Esophagus squamous epithelium (tissue), 5 donors: ENCODE results near the gene BDNF. TPM values are rescaled to one million over a fixed set of nuclear protein-coding genes. Genes with fewer than 3 reads are reported as not detected.
A peak's percentile ranks its signal among the peaks of the same experiment; 100 is the strongest.
"Not testable (repeated sequence)": the region's sequence is repeated elsewhere in the genome, so short reads cannot be mapped to it uniquely, and the experiment has no call there.

Source experiments
- DNase-seq: peaks from one replicate; lab custom pipeline; 2025; lab: John Stamatoyannopoulos, UW
- H3K27ac ChIP-seq, 4 donors: fragments of 200-600 bp; sonication (generic); one replicate each; pipeline ENCODE4 v1.5.1; 2016 to 2019; ENCODE audit warnings: mild to moderate bottlenecking in 1 of 4
- H3K27me3 ChIP-seq, 4 donors: fragments of 200-600 bp; sonication (generic); 1 replicate in 3 of 4; 2 replicates in 1 of 4; pipeline versions ENCODE4 v1.5.1 to v1.6.0; 2017 to 2021; ENCODE audit warnings: antibody characterized with exemption in 1 of 4
- H3K36me3 ChIP-seq, 3 donors: fragments of 200-600 bp; sonication (generic); one replicate each; pipeline ENCODE4 v1.5.1; 2016 to 2019
- H3K4me1 ChIP-seq, 3 donors: fragments of 200-600 bp; sonication (generic); one replicate each; pipeline ENCODE4 v1.5.1; 2017 to 2019
- H3K4me3 ChIP-seq, 4 donors: fragments of 200-600 bp; sonication (generic); 1 replicate in 3 of 4; 2 replicates in 1 of 4; pipeline ENCODE4 v1.5.1; 2016 to 2019; ENCODE audit warnings: mild to moderate bottlenecking in 2 of 4, moderate library complexity in 1 of 4
- H3K9me3 ChIP-seq, 3 donors: fragments of 200-600 bp; sonication (generic); one replicate each; pipeline ENCODE4 v1.5.1; 2016 to 2019
- CTCF ChIP-seq, 6 experiments: fragments of 450-650 bp in 4 of 6; fragments of 200-600 bp in 2 of 6; sonication (generic) in 2 of 6; IDR thresholded peaks; one replicate each; pipeline ENCODE4 v1.5.1; 2016 to 2019; ENCODE audit warnings: antibody characterized with exemption in 6 of 6, mild to moderate bottlenecking in 4 of 6, moderate library complexity in 4 of 6
- POLR2A ChIP-seq, 4 donors: fragments of 450-650 bp; IDR thresholded peaks; one replicate each; pipeline ENCODE4 v1.6.1; 2017; ENCODE audit warnings: antibody characterized with exemption in 4 of 4, mild to moderate bottlenecking in 4 of 4, moderate library complexity in 3 of 4
- WGBS, 2 donors: methylation state at CpG; one replicate each; pipeline ENCODE4 v1.1.5; 2018; 5-methylcytosine and 5-hydroxymethylcytosine counted together
- intact Hi-C: fragments of 100-400 bp; cut with DNase I; formaldehyde crosslinking; loops from one replicate; pipeline ENCODE4 v1.15.0; 2022
- total RNA-seq, 4 donors: library from RNA; depleted of rRNA; stranded (reverse); fragments of >200 nt; gene quantifications; one replicate each; pipeline ENCODE4 v1.1.0, GENCODE V29; 2016
- donor health status: DM: yes; HTN: yes; CAD: no.

The BDNF gene
- total RNA-seq: 1 to 10 TPM in 1 of 4 donors, under 1 TPM in 3; 0.15 to 1.1 (median 0.84) TPM

GRCh38 chr11:27700351-27701301, at the start of gene BDNF:
Gene BDNF (minus strand): TSS chr11:27700455. CDS start chr11:27658564, 41,891 bp downstream.
- peak within 1 kb of the TSS in 2 of 4 donors; percentile 22 to 36 for H3K27ac ChIP-seq
- H3K4me1 ChIP-seq: peaks cover 20 to 36% (median 21%) of the 10 kb centered on the region in 3 donors
- H3K36me3 ChIP-seq: no peaks in the 10 kb centered on the region
- no peaks in the 10 kb centered on the region for H3K9me3 ChIP-seq
- H3K4me3 ChIP-seq: peak within 1 kb of the TSS; percentile 37 to 73 (median 56)
- intact Hi-C loops: loop anchor here (10.0 kb wide), 1 partner anchor 1634 kb away; no protein-coding TSS in a partner anchor
- 0 to 1% methylated on average over 13 to 30 of the region's 92 CpGs for WGBS, 2 donors
- no peak for DNase-seq
- TF ChIP-seq CTCF (IDR thresholded peaks at IDR 0.05): no peak
- TF ChIP-seq POLR2A (IDR thresholded peaks at IDR 0.05): no peak
- peaks cover 11 to 89% (median 14%) of the 10 kb centered on the region in 4 donors for H3K27me3 ChIP-seq

DNA sequence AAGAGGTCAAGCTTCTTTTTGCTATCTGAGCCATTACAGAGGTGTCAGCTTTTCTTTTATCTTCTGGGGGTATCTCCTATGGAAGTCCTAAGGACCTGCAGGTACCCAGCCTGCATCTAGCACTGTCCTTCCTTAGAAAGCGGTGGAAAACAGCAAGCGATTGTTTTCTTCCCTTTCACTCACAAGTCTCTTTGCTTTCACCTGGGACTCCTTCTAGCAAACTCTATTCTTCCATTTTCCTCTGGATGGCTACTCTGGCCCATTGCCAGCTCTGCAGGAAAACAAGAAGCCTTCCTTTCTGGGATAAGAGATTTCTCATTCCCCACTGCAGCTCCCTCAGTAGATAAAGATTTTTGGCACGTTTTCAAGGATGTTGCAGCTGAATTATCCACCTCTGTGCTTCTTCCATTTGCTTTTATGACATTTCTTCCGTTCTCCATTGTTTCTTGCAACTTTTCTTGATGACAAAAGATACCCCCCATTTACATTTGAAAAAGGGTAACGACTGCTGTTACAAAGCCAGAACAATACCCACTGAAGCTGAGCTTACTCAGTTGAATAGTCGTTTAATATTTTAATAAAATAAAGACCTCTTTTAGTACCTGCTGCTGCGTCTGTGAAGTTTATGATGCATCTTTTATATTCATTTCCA, 40.2 kb upstream of the BDNF start:
- intact Hi-C loops: no loop called here
- H3K36me3 ChIP-seq: no peaks in the 10 kb centered on the region
- no peak overlapping the region for H3K4me3 ChIP-seq
- no peak for TF ChIP-seq POLR2A (IDR thresholded peaks at IDR 0.05)
- no peak for TF ChIP-seq CTCF (IDR thresholded peaks at IDR 0.05)
- H3K9me3 ChIP-seq: no peaks in the 10 kb centered on the region
- no peak overlapping the region for H3K27ac ChIP-seq
- no peaks in the 10 kb centered on the region for H3K4me1 ChIP-seq
- WGBS, 2 donors: 39 to 49% methylated on average over 7 of the region's 7 CpGs
- DNase-seq: no peak
- H3K27me3 ChIP-seq: no peaks in the 10 kb centered on the region

GRCh38 chr11:27735281-27735680, 35.0 kb upstream of the BDNF start:
- intact Hi-C loops: no loop called here
- H3K4me3 ChIP-seq: no peak overlapping the region
- H3K36me3 ChIP-seq: no peaks in the 10 kb centered on the region
- H3K4me1 ChIP-seq: no peaks in the 10 kb centered on the region
- H3K9me3 ChIP-seq: no peaks in the 10 kb centered on the region
- H3K27ac ChIP-seq: no peak overlapping the region
- no peak for TF ChIP-seq CTCF (IDR thresholded peaks at IDR 0.05)
- TF ChIP-seq POLR2A (IDR thresholded peaks at IDR 0.05): no peak
- DNase-seq: no peak
- H3K27me3 ChIP-seq: no peaks in the 10 kb centered on the region
- 50 to 62% methylated on average over 1 of the region's 1 CpG for WGBS, 2 donors

DNA sequence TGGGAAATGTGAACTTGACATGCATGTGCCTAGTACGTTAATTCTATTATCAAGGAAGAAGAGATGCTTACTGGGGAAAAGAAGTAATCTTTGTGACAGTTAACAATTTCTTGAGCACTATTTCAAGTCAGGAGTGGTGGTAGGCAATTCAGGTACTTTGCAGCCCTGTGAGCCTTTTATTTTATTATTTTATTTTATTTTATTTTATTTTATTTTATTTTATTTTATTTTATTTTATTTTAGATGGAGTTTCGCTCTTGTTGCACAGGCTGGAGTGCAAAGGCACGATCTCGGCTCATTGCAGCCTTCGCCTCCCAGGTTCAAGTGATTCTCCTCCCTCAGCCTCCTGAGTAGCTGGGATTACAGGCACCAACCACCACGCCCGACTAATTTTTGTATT, 31.5 kb upstream of the BDNF start:
- H3K9me3 ChIP-seq, intact Hi-C loops, H3K4me3 ChIP-seq, H3K36me3 ChIP-seq, H3K27me3 ChIP-seq, H3K27ac ChIP-seq, DNase-seq, H3K4me1 ChIP-seq: not testable (repeated sequence)
- WGBS, 2 donors: 80 to 98% methylated on average over 7 of the region's 7 CpGs

GRCh38 chr11:27726981-27727380, 26.7 kb upstream of the BDNF start:
- H3K27me3 ChIP-seq: peaks cover 0 to 38% (median 12%) of the 10 kb centered on the region in 4 donors
- DNase-seq: no peak
- H3K27ac ChIP-seq: no peak overlapping the region
- intact Hi-C loops: no loop called here
- H3K4me1 ChIP-seq: peaks cover 0 to 10% (median 9%) of the 10 kb centered on the region in 3 donors
- H3K4me3 ChIP-seq: no peak overlapping the region
- WGBS, 2 donors: 52 to 57% methylated on average over 1 of the region's 1 CpG
- TF ChIP-seq CTCF (IDR thresholded peaks at IDR 0.05): no peak
- no peak for TF ChIP-seq POLR2A (IDR thresholded peaks at IDR 0.05)
- no peaks in the 10 kb centered on the region for H3K36me3 ChIP-seq
- no peaks in the 10 kb centered on the region for H3K9me3 ChIP-seq
